ENCODE data around the gene EFCAB10. TPM values are rescaled to one million over a fixed set of nuclear protein-coding genes. Genes with fewer than 3 reads are reported as not detected.

EFCAB10 gene
- total RNA-seq, 1 experiment from 2014 or later, result 0.18 TPM

DNA sequence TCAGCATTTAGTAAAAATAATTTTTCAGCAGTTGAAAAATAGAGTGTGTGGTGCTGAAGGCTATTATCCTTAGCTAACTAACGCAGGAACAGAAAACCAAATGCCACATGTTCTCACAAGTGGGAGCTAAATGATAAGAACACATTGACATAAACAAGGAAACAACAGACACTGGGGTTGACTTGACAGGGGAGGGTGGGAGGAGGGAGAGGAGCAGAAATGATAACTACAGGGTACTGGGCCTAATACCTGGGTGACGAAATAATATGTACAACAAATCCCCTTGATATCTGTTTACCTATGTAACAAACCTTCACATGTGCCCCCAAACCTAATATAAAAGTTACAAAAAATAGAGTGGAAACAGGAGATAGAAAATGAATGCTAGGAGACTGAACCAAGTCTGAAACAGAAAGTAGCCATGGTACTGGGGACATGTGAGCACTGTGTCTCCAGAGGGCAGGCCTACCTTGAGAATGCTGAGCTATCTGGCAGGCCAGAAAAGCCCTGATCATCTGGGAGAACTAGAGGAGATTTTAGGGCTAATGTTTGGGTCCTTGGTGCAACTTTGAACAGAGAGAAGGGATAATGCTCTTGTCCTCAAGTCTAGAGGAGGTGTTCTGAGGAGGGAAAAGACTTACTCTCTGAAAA is 4.7 kb upstream of the EFCAB10 start:
- Histone ChIP-seq H3K79me2 (ENCODE audit: low read length) (no peaks in the 10 kb centered on the region), H3K4me2 (ENCODE audit: low read length) (no peak overlapping the region), H2AFZ (ENCODE audit: low read length) (no peak overlapping the region), H3K9ac (ENCODE audit: low read length) (no peak overlapping the region), H3K9me3 (ENCODE audit: low read length) (no peaks in the 10 kb centered on the region), H3K27me3 (ENCODE audit: low read length) (no peaks in the 10 kb centered on the region), H3K4me1 (ENCODE audit: insufficient read depth, low read length) (no peaks in the 10 kb centered on the region), H3K4me3 (ENCODE audit: low read length) (no peak overlapping the region), H3K9me2 (replicated peaks; ENCODE audit: low read length) (no peaks in the 10 kb centered on the region), H3F3A (ENCODE audit: low read length, unreplicated experiment) (no peaks in the 10 kb centered on the region), H3K36me3 (ENCODE audit: low read depth, low read length) (no peaks in the 10 kb centered on the region), H3K27ac (ENCODE audit: low read length) (no peak overlapping the region), H4K20me1 (ENCODE audit: low read length) (no peaks in the 10 kb centered on the region)
- CTCF ChIA-PET, result no interaction called here
- no peak for DNase-seq
- TF ChIP-seq EZH2phosphoT487 (IDR thresholded peaks at IDR 0.05; ENCODE audit: borderline replicate concordance, low read length), result no peak
- TF ChIP-seq EZH2 (IDR thresholded peaks at IDR 0.05; ENCODE audit: low read length, unreplicated experiment), result no peak
- TF ChIP-seq, protein P1, sequence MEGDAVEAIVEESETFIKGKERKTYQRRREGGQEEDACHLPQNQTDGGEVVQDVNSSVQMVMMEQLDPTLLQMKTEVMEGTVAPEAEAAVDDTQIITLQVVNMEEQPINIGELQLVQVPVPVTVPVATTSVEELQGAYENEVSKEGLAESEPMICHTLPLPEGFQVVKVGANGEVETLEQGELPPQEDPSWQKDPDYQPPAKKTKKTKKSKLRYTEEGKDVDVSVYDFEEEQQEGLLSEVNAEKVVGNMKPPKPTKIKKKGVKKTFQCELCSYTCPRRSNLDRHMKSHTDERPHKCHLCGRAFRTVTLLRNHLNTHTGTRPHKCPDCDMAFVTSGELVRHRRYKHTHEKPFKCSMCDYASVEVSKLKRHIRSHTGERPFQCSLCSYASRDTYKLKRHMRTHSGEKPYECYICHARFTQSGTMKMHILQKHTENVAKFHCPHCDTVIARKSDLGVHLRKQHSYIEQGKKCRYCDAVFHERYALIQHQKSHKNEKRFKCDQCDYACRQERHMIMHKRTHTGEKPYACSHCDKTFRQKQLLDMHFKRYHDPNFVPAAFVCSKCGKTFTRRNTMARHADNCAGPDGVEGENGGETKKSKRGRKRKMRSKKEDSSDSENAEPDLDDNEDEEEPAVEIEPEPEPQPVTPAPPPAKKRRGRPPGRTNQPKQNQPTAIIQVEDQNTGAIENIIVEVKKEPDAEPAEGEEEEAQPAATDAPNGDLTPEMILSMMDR (conservative IDR thresholded peaks at IDR 0.05; ENCODE audit: low read depth, low read length), result no peak
- intact Hi-C loops (cut with micrococcal nuclease), result loop anchor here (10.0 kb wide), 1 partner anchor 91 kb away; no protein-coding TSS in a partner anchor
- no TSS peak for BruUV-seq (replicated peaks)
- POLR2A ChIA-PET (ENCODE audit: unreplicated experiment), result no interaction called here
- no peak for ATAC-seq

DNA sequence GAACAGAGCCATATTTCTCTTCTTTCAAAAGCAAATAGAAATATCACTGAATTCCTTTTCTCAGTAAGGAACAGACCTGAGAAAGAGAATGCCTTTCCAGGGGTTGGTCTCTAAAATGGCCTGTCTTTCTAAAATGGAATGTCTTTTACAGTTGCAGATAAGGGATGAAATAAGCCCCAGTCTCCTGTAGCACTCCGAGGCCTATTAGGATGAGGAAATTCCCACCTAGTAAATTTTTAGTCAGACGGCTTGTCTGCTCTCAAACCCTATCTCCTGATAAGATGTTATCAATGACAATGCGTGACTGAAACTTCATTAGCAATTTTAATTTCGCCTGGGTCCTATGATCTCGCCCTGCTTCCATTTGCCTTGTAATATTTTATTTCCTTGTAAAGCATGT is 2.9 kb upstream of the EFCAB10 start:
- Histone ChIP-seq H3K79me2 (ENCODE audit: low read length) (no peaks in the 10 kb centered on the region), H3K4me2 (ENCODE audit: low read length) (no peak overlapping the region), H3K27me3 (ENCODE audit: low read length) (no peaks in the 10 kb centered on the region), H2AFZ (ENCODE audit: low read length) (no peak overlapping the region), H3K9ac (ENCODE audit: low read length) (no peak overlapping the region), H4K20me1 (ENCODE audit: low read length) (no peaks in the 10 kb centered on the region), H3K9me3 (ENCODE audit: low read length) (no peaks in the 10 kb centered on the region), H3K9me2 (replicated peaks; ENCODE audit: low read length) (no peaks in the 10 kb centered on the region), H3K27ac (ENCODE audit: low read length) (no peak overlapping the region), H3F3A (ENCODE audit: low read length, unreplicated experiment) (no peaks in the 10 kb centered on the region), H3K36me3 (ENCODE audit: low read depth, low read length) (no peaks in the 10 kb centered on the region), H3K4me1 (ENCODE audit: insufficient read depth, low read length) (0 out of 2 replicates have a peak, but pooled peaks cover 5% of the 10 kb centered on the region), H3K4me3 (ENCODE audit: low read length) (no peak overlapping the region)
- BruUV-seq (replicated peaks), result no TSS peak
- TF ChIP-seq, protein P1 (conservative IDR thresholded peaks at IDR 0.05; ENCODE audit: low read depth, low read length), result no peak
- no peak for TF ChIP-seq EZH2 (IDR thresholded peaks at IDR 0.05; ENCODE audit: low read length, unreplicated experiment)
- TF ChIP-seq EZH2phosphoT487 (IDR thresholded peaks at IDR 0.05; ENCODE audit: borderline replicate concordance, low read length), result no peak
- intact Hi-C loops (cut with micrococcal nuclease), result loop anchor here (10.0 kb wide), 1 partner anchor 89 kb away; no protein-coding TSS in a partner anchor
- ChIA-PET CTCF (no interaction called here), POLR2A (ENCODE audit: unreplicated experiment) (no interaction called here)
- ATAC-seq (no peak), DNase-seq (no peak)

DNA sequence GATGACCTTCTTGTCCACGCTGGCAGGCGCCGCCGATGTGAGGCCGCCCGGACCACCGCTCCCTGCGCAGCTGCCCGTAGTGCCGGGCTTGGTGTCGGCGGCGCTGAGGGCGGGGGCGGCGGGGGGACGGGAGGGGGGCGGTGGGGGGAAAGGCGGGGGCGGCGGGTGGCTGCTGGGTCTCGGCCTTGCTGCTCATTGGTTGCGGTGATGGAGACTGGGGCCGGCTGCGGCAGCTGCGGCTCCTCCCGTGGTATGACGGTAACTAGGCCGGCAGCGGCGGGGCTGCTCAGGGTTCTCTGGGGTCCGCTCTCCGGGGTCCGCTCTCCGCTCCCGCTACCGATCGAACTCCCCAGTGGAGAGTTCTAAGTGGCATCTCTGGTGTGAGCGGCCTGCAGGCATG is 1.8 kb upstream of the EFCAB10 start:
- ChIA-PET POLR2A (ENCODE audit: unreplicated experiment) (no interaction called here), CTCF (no interaction called here)
- intact Hi-C loops (cut with micrococcal nuclease), result loop anchor here (10.0 kb wide), 1 partner anchor 88 kb away; no protein-coding TSS in a partner anchor
- H2AFZ ChIP-seq (ENCODE audit: low read length), result no peak overlapping the region
- no peaks in the 10 kb centered on the region for H3K27me3 ChIP-seq (ENCODE audit: low read length)
- no peak overlapping the region for H3K4me2 ChIP-seq (ENCODE audit: low read length)
- H3K9me2 ChIP-seq (replicated peaks; ENCODE audit: low read length), result no peaks in the 10 kb centered on the region
- 0 out of 2 replicates have a peak, but pooled peaks cover 5% of the 10 kb centered on the region for H3K4me1 ChIP-seq (ENCODE audit: insufficient read depth, low read length)
- TF ChIP-seq EZH2 (IDR thresholded peaks at IDR 0.05; ENCODE audit: low read length, unreplicated experiment) (no peak), EZH2phosphoT487 (IDR thresholded peaks at IDR 0.05; ENCODE audit: borderline replicate concordance, low read length) (no peak)
- TF ChIP-seq, protein P1 (conservative IDR thresholded peaks at IDR 0.05; ENCODE audit: low read depth, low read length), result no peak
- no peak for ATAC-seq
- H4K20me1 ChIP-seq (ENCODE audit: low read length), result no peaks in the 10 kb centered on the region
- no peaks in the 10 kb centered on the region for H3F3A ChIP-seq (ENCODE audit: low read length, unreplicated experiment)
- no peak overlapping the region for H3K9ac ChIP-seq (ENCODE audit: low read length)
- no TSS peak for BruUV-seq (replicated peaks)
- no peaks in the 10 kb centered on the region for H3K9me3 ChIP-seq (ENCODE audit: low read length)
- no peak overlapping the region for H3K27ac ChIP-seq (ENCODE audit: low read length)
- H3K79me2 ChIP-seq (ENCODE audit: low read length), result no peaks in the 10 kb centered on the region
- no peak for DNase-seq
- no peak overlapping the region for H3K4me3 ChIP-seq (ENCODE audit: low read length)
- H3K36me3 ChIP-seq (ENCODE audit: low read depth, low read length), result no peaks in the 10 kb centered on the region

Data from PC-3 (cell line).